NCI-H748 (cell line): Measurements from ENCODE around the gene STMND1.
A peak's percentile ranks its signal among the peaks of the same experiment; 100 is the strongest.

ENCODE experiments used
- DNase-seq: peaks from one replicate; lab custom pipeline; 2025; ENCODE audit not compliant: unreplicated experiment; lab: John Stamatoyannopoulos, UW

STMND1 gene

DNA sequence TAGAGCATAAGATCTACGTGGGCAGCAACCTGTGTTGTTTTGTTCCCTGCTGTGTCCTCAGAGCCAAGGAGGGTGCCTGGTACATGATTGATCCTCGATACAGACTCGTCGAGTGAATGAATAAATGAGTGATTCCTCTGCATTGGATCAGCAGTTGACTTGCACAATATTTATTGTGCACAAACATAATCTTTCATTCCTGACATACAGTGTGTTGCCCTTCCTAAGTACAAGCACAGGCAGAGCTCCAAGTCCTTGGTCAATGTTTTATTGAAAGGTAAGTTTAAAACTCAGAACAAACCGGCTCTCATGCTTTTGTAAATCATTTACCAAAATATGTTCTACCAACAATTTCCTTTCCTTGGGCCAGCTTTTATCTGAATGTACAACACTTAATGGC, 57.4 kb downstream of the STMND1 start:
- no peak for DNase-seq

GRCh38 chr6:17161076-17161475, 59.2 kb downstream of the STMND1 start:
- DNase-seq, result no peak

DNA sequence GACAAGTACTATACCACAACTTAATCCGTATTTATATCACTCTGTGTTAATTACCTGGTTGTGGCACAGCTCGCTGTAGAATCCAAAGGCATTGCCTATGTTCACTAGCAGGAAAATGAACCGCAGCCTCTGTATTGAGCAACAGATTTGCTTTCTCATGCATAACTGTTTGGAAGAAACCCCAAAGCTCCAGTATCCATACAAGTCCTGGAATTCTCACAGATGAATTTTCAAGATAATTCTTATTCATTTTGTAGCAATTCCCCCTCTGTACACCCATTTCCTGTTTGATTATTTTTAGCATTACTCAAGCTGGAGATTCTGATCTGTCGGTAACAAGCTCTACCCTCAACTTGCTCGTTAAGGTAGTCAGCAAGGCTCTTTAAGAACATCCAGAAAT, 63.5 kb downstream of the STMND1 start:
- DNase-seq, result no peak

GRCh38 chr6:17167327-17167979, 65.6 kb downstream of the STMND1 start:
- DNase-seq, result peak; percentile 61

GRCh38 chr6:17169291-17169690, 67.4 kb downstream of the STMND1 start:
- DNase-seq, result no peak

DNA sequence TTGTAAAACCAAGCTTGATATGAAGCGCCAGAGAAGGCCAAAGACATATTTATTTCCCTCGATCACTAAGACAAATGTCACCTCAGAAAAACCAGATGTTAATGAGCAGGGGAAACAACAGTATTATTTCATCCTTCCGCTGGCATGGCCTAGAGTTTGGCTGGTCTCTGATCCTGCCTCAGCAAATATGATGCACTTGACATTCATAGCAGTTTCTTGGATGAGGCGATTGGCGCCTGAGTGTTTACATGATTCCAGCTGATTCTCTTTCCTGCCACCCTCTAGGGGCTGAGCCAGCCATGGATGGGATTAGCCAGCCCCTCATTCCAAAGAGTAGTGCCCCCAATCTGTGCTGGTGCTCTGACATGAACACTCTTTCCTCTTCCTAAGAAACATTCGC, 67.9 kb downstream of the STMND1 start:
- DNase-seq, result no peak

DNA sequence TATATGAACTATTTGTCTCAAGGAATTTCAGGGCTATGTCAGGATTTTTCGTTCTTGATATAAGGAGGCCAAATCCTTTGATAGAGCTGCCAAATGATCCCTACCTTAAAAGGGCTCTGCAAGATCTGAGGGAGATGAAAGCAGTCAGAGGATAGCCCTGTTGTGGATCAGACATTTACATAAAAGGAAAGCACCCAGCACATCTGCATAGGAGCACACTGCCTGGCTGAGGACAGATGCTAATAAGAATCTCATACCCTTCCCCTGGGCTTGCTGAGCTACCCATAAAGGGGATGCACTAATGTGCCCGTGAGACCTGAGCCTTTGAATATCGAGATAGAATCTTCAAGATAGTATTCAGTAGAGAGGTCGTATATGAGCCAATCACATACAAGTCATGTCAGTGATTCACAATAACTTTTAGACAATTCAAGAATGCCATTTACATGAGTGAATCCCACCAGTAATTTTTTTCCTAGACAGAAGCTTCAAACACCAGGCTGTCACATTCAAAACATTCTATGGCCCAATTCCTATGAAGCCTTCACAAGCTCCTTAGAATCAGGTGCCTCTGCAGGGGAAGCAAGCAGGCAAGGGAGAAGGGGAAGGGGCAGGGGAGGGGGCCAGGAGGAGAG, 71.1 kb downstream of the STMND1 start:
- DNase-seq, result no peak

- DNase-seq, result no peak
These were observed 76.5 kb downstream of the STMND1 start for GRCh38 chr6:17178326-17178725.

DNA sequence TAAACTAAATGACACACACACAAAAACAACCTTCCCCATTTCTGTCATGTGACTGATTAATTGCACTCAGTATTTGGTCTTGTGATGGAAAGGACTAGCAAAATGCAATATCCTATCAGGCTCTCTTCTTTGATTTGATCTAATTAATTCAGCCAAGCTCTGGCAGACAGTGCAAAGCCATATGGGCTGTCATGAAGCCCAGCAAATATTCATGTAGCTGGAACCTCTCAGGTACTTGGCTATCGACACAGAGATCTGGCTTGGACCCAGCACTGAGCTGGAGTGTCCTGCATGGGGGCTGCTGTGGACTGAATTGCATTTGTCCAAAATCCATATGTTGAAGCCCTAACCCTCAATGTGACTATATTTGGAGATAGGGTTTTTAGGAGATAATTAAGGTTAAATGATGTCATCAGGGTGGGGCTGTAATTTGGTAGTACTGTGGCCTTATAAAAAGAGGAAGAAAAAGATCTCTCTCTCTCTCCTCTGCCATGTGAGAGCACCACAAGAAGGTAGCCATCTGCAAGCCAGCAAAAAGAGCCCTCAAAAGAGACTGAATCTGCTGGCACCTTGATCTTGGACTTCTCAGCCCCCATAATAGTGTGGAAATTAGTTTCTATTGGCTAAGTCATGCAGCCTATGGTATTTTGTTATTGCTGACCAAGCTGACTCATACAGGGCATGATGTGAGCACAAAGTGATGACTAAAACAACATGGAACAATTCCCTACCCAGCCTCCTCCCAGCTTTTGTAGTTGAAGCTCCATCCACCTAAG, 77.1 kb downstream of the STMND1 start:
- DNase-seq, result peak; percentile 35

DNA sequence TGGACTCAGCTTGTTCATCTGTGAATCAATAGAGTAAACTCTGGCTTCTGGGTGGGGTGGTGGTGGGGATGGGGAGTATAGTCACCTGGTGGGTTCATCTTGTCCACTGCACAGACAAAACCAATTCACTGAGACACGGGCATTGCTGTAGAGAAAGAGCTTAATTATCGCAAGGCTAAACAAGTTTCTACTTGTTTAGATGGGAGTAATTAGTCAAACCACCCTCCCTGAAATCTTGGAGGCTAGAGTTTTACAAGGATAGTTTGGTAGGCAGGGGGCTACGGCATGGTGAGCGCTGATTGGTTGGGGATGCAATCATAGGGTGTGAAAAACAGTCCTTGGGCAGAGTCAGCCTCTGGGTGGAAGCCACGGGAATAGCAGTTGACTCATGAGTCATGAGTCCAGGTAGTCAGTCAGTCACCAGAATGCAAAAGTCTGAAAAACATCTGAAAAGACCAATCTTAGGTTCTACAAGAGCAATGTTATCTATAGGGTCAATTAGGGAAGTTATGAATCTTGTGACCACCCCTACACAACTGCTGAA, 77.8 kb downstream of the STMND1 start:
- DNase-seq, result no peak
